H7 (cell line): ENCODE measurements around the gene CARMIL1. TPM values are rescaled to one million over a fixed set of nuclear protein-coding genes. Genes with fewer than 3 reads are reported as not detected.

Experiments used
- DNase-seq: peaks from one replicate; pipeline ENCODE4 v3.0.0; 2012
- H3K27me3 ChIP-seq: 2 replicates; pipeline ENCODE4 v1.6.0; 2011; ENCODE audit warnings: mild to moderate bottlenecking, low read length; ENCODE audit not compliant: control insufficient read depth, insufficient read depth
- H3K36me3 ChIP-seq: replicated peaks from 2 replicates; pipeline ENCODE4 v1.5.1; 2011; ENCODE audit warnings: low read length; ENCODE audit not compliant: control insufficient read depth, insufficient read depth
- H3K4me3 ChIP-seq: 2 replicates; pipeline ENCODE4 v1.5.1; 2011; ENCODE audit warnings: low read depth, mild to moderate bottlenecking, control low read depth, low read length, moderate library complexity; ENCODE audit not compliant: insufficient read depth
- total RNA-seq: library from RNA; depleted of rRNA; stranded (reverse); fragments of >200 nt; shearing (Covaris generic); gene quantifications from 2 replicates; pipeline ENCODE4 v1.2.3, GENCODE V29; 2014

Gene CARMIL1
- total RNA-seq, 1 experiment from 2014 or later: 19.4 TPM

DNA sequence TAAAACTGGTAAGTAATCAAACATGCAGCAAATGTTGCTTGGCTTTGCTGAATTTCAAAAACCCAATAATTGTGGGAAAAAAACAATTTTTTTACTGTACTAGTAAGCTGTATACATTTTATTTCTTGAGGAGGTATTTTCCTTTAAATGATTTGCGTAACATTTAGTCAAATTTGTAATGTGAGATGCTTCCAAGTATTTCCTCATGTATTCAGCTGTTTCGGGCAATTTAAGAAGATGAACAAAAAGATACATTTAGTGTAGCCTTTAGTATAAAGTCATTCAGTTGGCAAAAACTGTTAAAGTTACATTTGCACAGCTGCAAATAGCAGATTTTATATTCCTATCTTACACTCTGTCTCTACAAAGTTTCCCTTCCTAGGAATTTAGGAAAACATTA is 186.8 kb downstream of the CARMIL1 start:
- no peak overlapping the region for H3K4me3 ChIP-seq
- H3K36me3 ChIP-seq: no peaks in the 10 kb centered on the region
- H3K27me3 ChIP-seq: no peaks in the 10 kb centered on the region
- no peak for DNase-seq

DNA sequence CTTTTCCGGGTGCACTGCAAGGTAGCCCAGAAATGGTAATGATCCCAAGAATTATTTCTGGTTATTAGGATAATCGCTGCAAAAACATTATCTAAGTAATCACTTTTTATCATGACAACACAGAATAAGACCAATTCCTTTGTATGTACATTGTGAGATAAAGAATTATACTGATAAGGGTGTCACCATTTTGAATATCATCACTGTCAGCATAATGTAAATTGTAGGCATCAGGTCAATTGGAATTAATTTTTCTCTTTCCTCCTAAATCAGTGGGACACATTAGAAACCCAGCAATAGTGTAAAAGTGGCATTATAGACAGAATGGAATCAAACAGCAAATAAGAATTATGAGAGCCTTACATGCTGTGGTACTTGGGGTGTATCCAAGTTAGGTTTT is 189.7 kb downstream of the CARMIL1 start:
- no peak for DNase-seq
- Histone ChIP-seq H3K36me3 (no peaks in the 10 kb centered on the region), H3K4me3 (no peak overlapping the region), H3K27me3 (no peaks in the 10 kb centered on the region)

DNA sequence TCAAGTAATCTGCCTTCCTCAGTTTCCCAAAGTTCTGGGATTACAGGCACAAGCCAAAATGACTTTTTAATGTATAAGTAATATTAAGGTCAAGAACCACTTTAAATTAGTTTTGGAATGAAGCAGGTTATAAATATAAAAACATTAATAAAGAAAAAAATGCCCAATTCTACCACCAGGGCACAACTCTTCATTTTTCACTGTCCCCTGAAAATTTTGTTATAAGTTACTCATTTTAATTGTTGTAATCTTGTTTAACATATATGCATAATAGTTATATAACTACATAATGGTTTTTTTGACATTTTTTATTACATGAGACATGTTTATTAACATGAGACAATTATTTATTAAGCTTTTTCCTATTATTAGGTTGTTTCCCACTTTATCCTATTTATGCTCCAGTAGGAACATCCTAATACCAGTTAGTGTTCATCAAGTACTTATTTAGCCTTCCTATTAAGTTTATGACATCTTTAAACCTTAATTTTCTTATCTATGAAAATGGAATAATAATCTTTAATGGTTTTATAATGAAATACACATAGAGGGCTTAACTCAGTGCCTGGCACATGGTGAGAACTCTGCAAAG is 190.7 kb downstream of the CARMIL1 start:
- H3K4me3 ChIP-seq: no peak overlapping the region
- DNase-seq: no peak

DNA sequence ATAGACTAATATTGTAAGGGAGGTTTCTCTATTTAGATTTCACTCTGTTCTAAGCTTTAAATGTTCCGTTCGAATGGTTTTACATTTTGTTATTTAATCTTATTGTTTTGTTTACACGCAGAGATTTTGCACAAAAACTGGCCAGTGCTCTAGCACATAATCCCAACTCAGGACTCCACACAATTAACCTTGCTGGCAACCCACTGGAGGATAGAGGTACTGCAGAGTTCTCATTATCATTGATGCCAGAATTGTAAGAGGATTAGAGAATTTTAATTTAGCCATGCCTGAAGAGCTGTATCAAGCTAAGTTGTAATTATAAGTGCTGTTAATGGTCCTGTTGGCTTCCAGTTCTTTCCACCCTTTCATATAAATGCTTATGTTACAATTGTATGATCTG is 193.1 kb downstream of the CARMIL1 start:
- Histone ChIP-seq H3K4me3 (no peak overlapping the region), H3K27me3 (no peaks in the 10 kb centered on the region), H3K36me3 (no peaks in the 10 kb centered on the region)
- peak; percentile 20 for DNase-seq

More for the DNA sequence above, 190.7 kb downstream of the CARMIL1 start:
- H3K27me3 ChIP-seq: no peaks in the 10 kb centered on the region
- H3K36me3 ChIP-seq: no peaks in the 10 kb centered on the region

DNA sequence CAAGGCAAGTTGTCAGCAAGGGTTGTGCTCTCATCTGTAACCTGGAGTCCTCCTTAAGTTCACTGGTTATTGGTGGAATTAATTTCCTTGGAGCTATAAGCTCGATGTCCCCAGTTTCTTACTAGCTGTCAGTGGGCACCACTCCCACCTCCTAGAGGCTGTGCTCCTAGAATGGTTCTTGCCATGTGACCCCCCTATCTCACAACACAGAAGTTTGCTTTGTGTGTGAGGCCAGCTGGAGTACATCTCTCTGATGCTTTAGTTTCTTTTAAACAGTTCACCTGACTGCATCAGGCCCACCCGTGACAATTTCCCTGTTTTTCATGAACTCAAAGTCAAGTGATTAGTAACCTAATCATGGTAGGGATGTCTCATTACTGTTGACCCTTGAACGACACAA is 193.7 kb downstream of the CARMIL1 start:
- H3K36me3 ChIP-seq: no peaks in the 10 kb centered on the region
- DNase-seq: no peak
- no peak overlapping the region for H3K4me3 ChIP-seq
- no peaks in the 10 kb centered on the region for H3K27me3 ChIP-seq

DNA sequence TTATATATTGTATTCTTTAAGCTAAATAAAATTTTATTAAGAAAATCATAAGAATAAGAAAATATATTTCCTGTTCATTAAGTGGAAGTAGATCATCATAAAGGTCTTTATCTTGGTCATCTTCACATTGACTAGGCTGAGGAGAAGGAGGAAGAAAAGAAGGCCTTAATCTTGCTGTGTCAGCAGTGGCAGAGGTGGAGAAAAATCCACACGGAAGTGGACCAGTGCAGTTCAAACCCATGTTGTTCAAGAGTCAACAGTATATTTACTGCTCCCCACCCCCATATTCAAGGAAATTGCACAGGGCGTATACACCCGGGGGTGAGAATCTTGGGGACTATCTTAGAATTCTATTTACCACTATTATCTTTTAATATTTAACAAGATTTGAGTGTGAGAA is 194.3 kb downstream of the CARMIL1 start:
- Histone ChIP-seq H3K36me3 (no peaks in the 10 kb centered on the region), H3K27me3 (no peaks in the 10 kb centered on the region), H3K4me3 (no peak overlapping the region)
- DNase-seq: no peak

DNA sequence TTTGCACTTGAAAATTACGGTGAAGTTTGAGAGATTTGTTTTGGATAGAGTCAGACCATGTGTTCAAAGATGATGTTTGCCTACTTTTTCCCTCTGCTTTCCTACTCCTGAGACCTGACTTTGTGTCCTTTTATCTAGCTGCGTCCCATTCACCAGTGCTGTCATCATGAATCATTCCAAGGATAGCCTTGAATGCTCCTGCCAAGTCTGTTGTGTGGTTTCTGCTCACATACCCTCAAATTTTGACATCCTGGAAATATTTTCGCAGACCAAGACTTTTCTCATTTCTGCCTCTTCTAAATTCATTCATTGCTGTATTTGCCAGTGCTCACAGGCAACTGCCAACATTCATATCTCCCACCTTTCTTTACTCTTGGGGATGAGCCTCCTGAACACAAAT is 197.0 kb downstream of the CARMIL1 start:
- no peaks in the 10 kb centered on the region for H3K27me3 ChIP-seq
- no peak overlapping the region for H3K4me3 ChIP-seq
- H3K36me3 ChIP-seq: no peaks in the 10 kb centered on the region
- DNase-seq: no peak

DNA sequence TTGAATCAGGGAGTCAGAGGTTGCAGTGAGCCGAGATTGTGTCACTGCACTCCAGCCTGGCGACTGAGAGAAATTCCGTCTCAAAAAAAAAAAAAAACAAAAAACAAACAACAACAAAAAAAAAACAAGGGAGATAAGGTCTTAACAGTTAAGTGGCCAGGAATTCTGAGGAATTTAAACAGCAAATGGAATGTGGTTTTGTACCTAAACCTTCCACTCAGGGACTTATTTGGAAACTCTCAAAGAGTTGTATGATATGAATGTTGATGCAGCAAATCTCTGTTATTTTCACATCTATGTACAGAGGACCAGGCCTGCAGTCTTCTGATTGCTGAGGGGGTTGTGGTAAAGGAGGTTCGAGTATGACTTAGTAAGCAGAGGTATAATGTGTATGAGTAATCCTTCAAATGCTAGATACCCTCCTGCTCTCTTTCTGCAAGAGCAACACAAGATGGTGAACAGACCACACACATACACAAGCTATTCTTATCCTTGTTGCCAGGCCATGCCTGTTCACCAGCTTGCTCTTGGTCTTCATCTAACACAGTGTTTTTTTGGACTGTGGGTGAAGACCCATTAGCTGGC is 197.9 kb downstream of the CARMIL1 start:
- H3K4me3 ChIP-seq: no peak overlapping the region
- no peaks in the 10 kb centered on the region for H3K36me3 ChIP-seq
- H3K27me3 ChIP-seq: no peaks in the 10 kb centered on the region
- DNase-seq: no peak

DNA sequence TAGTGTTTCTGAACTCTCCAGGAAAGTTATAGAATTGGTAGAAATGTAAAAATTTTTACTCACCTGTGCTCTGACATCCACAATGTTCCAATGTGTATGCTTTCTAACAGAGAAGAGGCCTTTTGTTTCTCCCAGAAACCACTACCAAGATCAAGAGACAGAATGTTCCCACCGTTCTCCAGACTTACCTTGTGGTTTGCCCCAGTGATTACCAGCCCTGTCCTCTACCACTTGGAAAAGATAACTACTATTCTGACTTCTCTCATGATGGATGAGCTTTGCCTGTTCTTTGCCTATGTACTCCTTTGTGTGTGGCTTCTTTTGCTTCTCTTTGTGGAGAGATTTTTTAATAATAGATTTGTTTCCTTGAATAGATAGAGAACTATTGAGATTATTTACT is 199.8 kb downstream of the CARMIL1 start:
- Histone ChIP-seq H3K27me3 (no peaks in the 10 kb centered on the region), H3K4me3 (no peak overlapping the region), H3K36me3 (no peaks in the 10 kb centered on the region)
- DNase-seq: no peak

DNA sequence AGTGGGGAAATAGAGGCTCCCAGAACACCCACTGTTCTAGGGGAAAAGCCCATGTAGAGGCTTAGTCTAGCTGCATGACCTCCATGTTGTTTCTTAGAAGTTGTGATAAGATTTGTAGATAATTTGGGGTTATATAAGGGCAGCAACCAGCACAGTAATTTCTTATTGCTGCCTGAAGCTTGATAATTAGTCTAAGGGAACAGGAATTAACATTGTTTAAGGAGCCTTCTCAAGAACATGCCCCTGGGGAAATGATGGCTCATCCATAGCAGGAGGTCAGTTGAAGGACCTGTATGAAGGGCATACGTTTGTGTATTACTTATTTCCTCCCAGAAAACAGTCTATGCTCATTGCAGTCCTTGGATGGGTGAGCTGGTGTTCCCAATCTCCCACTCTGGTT is 202.1 kb downstream of the CARMIL1 start:
- DNase-seq: no peak

DNA sequence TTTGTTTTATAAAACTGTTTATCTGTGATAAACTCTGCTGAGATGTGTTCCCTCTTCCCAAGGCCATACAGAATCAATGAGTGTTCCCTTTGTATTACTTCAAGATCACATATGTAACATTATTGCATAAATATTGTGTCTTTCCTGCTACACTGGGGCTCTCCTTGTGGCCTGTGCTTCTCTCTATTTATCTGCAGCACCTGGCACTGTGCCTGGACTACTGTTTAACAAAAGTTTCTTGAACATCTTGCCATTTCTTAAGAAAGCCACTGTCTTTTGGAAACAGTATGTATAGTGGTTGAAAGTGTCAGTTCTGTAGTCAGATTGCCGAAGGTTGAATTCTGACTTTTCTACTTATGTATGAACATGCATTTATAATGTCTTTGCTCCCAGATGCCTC is 203.8 kb downstream of the CARMIL1 start:
- Histone ChIP-seq H3K4me3 (no peak overlapping the region), H3K36me3 (no peaks in the 10 kb centered on the region; the same call in 1 of the 2 replicates), H3K27me3 (no peaks in the 10 kb centered on the region)
- no peak for DNase-seq

More for the DNA sequence above, 202.1 kb downstream of the CARMIL1 start:
- Histone ChIP-seq H3K36me3 (no peaks in the 10 kb centered on the region), H3K27me3 (no peaks in the 10 kb centered on the region), H3K4me3 (no peak overlapping the region)

DNA sequence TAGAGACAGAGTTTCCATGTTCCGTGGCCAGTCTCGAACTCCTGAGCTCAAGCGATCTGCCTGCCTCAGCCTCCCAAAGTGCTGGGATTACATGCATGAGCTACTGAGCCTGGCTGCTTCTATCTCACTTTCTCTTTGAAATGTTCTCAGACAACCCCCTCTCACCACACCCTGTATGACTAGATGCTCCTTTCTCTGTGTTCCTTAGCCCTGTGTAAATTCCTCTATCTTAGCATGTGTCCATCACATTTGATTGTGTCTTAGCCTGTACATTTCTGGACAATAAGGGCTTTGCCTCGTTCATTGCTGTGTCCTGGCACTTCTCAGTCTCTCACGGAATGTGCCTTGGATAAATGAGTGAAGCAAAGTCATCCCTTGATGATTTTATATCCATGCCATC is 204.8 kb downstream of the CARMIL1 start:
- no peak for DNase-seq
- no peaks in the 10 kb centered on the region; the same call in 1 of the 2 replicates for H3K36me3 ChIP-seq
- H3K4me3 ChIP-seq: no peak overlapping the region
- no peaks in the 10 kb centered on the region for H3K27me3 ChIP-seq

DNA sequence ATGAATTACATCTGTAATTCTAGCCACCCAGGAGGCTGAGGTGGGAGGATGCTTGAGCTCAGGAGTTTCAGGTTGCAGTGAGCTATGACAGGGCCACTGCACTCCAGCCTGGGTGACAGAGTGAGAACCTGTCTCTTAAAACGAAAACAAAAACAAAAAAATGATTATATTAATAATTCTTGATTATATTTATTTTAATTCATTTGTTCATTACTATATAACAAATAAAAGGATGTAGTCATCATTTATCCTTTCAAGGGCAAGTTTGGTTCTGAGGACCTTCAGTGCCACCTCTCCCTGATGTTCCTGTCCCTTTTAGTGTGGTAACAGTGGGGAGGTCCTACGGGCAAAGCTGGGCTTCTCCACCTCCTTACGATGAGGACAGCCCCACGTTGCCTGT is 205.7 kb downstream of the CARMIL1 start:
- DNase-seq: no peak
- Histone ChIP-seq H3K4me3 (no peak overlapping the region), H3K27me3 (no peaks in the 10 kb centered on the region), H3K36me3 (no peaks in the 10 kb centered on the region; the same call in 1 of the 2 replicates)

DNA sequence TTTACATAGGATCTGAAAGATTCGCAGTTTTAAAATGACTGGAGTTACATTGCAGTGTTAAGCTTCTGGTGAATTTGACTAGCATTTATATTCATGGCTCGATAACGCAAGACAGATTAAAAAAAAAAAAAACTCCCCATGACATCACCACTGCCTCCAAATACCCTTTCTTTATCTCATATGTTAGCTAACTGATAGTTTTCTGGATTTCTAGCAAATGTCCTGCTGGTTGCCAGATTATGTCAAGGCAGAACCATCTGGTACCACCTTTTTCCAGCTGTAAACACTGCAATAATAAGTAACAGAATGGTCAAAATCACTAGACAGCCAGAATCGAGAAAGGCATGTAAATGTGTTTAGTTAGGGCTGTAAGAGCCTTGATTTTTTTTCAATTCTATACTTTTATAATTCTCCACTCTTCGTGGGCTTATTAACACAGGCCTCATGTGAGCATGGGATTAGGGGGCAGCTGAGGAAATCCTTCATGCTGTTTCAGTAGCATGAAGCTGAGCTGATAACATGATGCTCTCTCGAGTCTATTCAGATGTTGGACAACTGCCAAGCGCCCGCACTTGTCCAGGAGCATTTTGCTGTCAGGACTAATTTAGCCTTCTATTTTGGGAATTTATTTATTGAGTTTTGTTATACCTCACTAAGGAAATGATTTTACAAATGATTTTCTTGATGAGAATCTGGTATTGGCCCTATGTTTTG is 206.8 kb downstream of the CARMIL1 start:
- no peak for DNase-seq
- Histone ChIP-seq H3K27me3 (no peaks in the 10 kb centered on the region), H3K36me3 (no peaks in the 10 kb centered on the region; the same call in 1 of the 2 replicates), H3K4me3 (no peak overlapping the region)

DNA sequence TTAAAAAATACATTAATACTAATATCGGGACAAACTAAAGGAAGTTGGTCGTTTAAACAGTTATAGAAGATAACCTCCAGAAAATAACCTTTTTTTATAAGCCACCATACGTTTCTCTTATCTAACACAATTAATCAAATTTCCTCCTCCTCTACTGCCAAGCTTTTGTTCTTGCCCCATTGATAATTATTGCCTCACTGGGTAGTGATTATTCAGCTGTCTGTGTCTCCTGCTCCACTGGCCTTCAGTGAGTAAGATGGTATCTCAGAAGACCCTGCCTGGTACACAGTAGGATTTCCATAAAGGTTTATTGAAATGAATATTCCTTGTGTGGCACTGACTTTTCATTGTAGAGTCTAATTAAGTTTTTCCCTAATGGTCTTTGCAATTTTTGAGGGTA is 207.4 kb downstream of the CARMIL1 start:
- H3K36me3 ChIP-seq: no peaks in the 10 kb centered on the region; the same call in 1 of the 2 replicates
- H3K27me3 ChIP-seq: no peaks in the 10 kb centered on the region
- no peak overlapping the region for H3K4me3 ChIP-seq
- no peak for DNase-seq
